PC-9 (cell line): Measurements from ENCODE around the gene SLC27A4. TPM values are rescaled to one million over a fixed set of nuclear protein-coding genes. Genes with fewer than 3 reads are reported as not detected.

Experiments
- BruUV-seq: library from RNA; stranded (reverse); fragments of 400-500 nt; replicated peaks from 2 replicates; lab custom pipeline; 2021; lab: Mats Ljungman, UMichigan
- CTCF ChIA-PET: fragments of 300-600 bp; sonication (Branson Sonifier 250); formaldehyde crosslinking; loops from one replicate; lab custom pipeline; 2022; ENCODE audit warnings: antibody characterized with exemption; lab: Charles Lee
- POLR2A ChIA-PET: fragments of 300-600 bp; sonication (Branson Sonifier 250); formaldehyde crosslinking; loops from one replicate; lab custom pipeline; 2022; ENCODE audit warnings: antibody characterized with exemption; ENCODE audit not compliant: unreplicated experiment; lab: Charles Lee
- DNase-seq, 2 experiments: peaks; one replicate each; pipeline versions ENCODE4 v3.0.0 to v3.0.0-alpha.2; 2015 to 2022; ENCODE audit warnings: mixed read lengths in 1 of 2
- H2AFZ ChIP-seq: fragments of 200-600 bp; sonication (generic); 2 replicates; pipeline ENCODE4 v1.8.1; 2017; ENCODE audit warnings: antibody characterized with exemption
- H3F3A ChIP-seq: fragments of 200-600 bp; sonication (generic); 2 replicates; pipeline ENCODE4 v1.8.1; 2017; ENCODE audit warnings: antibody characterized with exemption, mild to moderate bottlenecking, low read depth; ENCODE audit not compliant: insufficient read depth
- H3K27ac ChIP-seq: fragments of 200-600 bp; sonication (generic); 2 replicates; pipeline ENCODE4 v1.6.1; 2016; ENCODE audit warnings: mixed run types
- H3K27me3 ChIP-seq: fragments of 200-600 bp; sonication (generic); 2 replicates; pipeline ENCODE4 v1.6.1; 2016; ENCODE audit warnings: low read depth, mixed run types; ENCODE audit not compliant: insufficient read depth
- H3K36me3 ChIP-seq: fragments of 200-600 bp; sonication (generic); 2 replicates; pipeline ENCODE4 v1.6.1; 2016; ENCODE audit warnings: low read depth, mixed run types
- H3K4me1 ChIP-seq: fragments of 200-600 bp; sonication (generic); replicated peaks from 2 replicates; pipeline ENCODE4 v1.6.1; 2016; ENCODE audit warnings: mixed run types; ENCODE audit not compliant: insufficient read depth
- H3K4me2 ChIP-seq: fragments of 200-600 bp; sonication (generic); 2 replicates; pipeline ENCODE4 v1.6.1; 2017; ENCODE audit warnings: mixed run types
- H3K4me3 ChIP-seq: fragments of 200-600 bp; sonication (generic); 2 replicates; pipeline ENCODE4 v1.6.1; 2016; ENCODE audit warnings: mixed run types
- H3K79me2 ChIP-seq: fragments of 200-600 bp; sonication (generic); 2 replicates; pipeline ENCODE4 v1.6.1; 2017; ENCODE audit warnings: low read depth, mixed run types
- H3K9me2 ChIP-seq: fragments of 200-600 bp; sonication (generic); 2 replicates; pipeline ENCODE4 v1.8.1; 2017; ENCODE audit warnings: mild to moderate bottlenecking; ENCODE audit not compliant: insufficient read depth
- H3K9me3 ChIP-seq: fragments of 200-600 bp; sonication (generic); 2 replicates; pipeline ENCODE4 v1.8.1; 2016; ENCODE audit warnings: low read depth; ENCODE audit not compliant: insufficient read depth
- H4K20me1 ChIP-seq: fragments of 200-600 bp; sonication (generic); 2 replicates; pipeline ENCODE4 v1.8.1; 2017; ENCODE audit not compliant: insufficient read depth
- CTCF ChIP-seq: fragments of 200-600 bp; sonication (generic); conservative IDR thresholded peaks from 2 replicates; pipeline ENCODE4 v1.6.1; 2017; ENCODE audit warnings: mixed run types, antibody characterized with exemption, mild to moderate bottlenecking, moderate library complexity
- EZH2 ChIP-seq: fragments of 200-600 bp; sonication (generic); IDR thresholded peaks from 2 replicates; pipeline ENCODE4 v1.8.0; 2017; ENCODE audit warnings: antibody characterized with exemption, low read depth
- intact Hi-C: fragments of 100-400 bp; cut with micrococcal nuclease; formaldehyde crosslinking; loops from one replicate; pipeline ENCODE4 v1.10.0; 2022; ENCODE audit not compliant: unreplicated experiment
- total RNA-seq: library from RNA; stranded (reverse); gene quantifications from 2 replicates; pipeline ENCODE4 v1.2.3, GENCODE V29; 2021

Gene SLC27A4
- total RNA-seq, 1 experiment from 2014 or later = 30.4 TPM

DNA sequence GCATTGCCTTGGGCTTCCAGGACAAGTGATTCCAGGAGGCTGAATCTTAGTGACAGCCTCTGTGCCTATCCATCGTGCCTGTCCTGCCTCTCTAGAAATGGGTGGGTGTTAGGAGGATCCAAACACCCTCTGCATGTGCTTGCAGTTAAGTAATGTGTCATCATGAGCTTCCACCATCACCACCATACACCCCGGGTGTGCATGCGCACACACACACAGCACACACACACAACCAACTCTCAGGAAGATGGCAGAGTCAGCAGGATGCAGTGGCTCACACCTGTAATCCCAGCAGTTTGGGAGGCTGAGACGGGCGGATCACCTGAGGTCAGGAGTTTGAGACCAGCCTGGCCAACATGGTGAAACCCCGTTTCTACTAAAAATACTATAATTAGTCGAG is 57.5 kb downstream of the SLC27A4 start:
- BruUV-seq = no TSS peak
- POLR2A ChIA-PET = interaction anchor here (0.6 kb wide), 1 partner anchor 23 kb away, joined by 4 read pairs; no protein-coding TSS in a partner anchor
- no peaks in the 10 kb centered on the region for H3K9me2 ChIP-seq
- intact Hi-C loops = no loop called here
- H3K79me2 ChIP-seq = no peaks in the 10 kb centered on the region
- H2AFZ ChIP-seq = no peak overlapping the region
- no peaks in the 10 kb centered on the region for H3K36me3 ChIP-seq
- no peaks in the 10 kb centered on the region for H3K9me3 ChIP-seq
- CTCF ChIA-PET = interaction anchor here (0.6 to 0.7 kb wide), 2 partner anchors 25 to 36 kb away, joined by 3 to 6 read pairs; no protein-coding TSS in a partner anchor
- peaks cover 9% of the 10 kb centered on the region; the same call in 1 of the 2 replicates for H3F3A ChIP-seq
- no peak overlapping the region for H3K27ac ChIP-seq
- H3K27me3 ChIP-seq = no peaks in the 10 kb centered on the region
- no peak for DNase-seq
- no peaks in the 10 kb centered on the region for H3K4me1 ChIP-seq
- no peaks in the 10 kb centered on the region for H4K20me1 ChIP-seq
- no peak for TF ChIP-seq EZH2
- TF ChIP-seq CTCF = no peak
- no peak overlapping the region for H3K4me3 ChIP-seq
- no peak overlapping the region for H3K4me2 ChIP-seq

DNA sequence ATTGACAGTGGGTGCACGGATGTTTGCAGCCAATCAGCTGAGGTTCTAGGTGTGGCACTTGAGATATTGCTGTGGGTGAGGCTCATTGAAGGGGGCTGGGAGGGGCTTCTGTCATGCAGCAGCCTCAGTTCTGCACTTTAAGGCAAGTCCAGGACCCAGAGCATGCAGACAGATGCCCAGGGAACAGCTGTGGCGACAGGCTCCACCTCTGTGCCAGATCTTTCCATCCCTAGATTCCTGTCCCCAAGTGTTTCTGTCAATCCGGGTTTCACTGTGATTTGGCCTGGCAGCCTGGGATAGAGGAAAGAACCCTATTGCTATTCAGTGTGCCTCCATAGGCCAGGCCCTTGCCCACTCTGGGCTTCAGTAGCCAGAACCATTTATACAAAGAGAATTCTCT is 59.5 kb downstream of the SLC27A4 start:
- H3K9me2 ChIP-seq = no peaks in the 10 kb centered on the region
- no TSS peak for BruUV-seq
- H3K4me2 ChIP-seq = no peak overlapping the region
- H3K27ac ChIP-seq = no peak overlapping the region
- no peaks in the 10 kb centered on the region for H3K4me1 ChIP-seq
- intact Hi-C loops = no loop called here
- H4K20me1 ChIP-seq = no peaks in the 10 kb centered on the region
- H3K4me3 ChIP-seq = no peak overlapping the region
- CTCF ChIA-PET = interaction anchor here (0.6 kb wide), 2 partner anchors 42 to 113 kb away, joined by 4 to 12 read pairs; no protein-coding TSS in a partner anchor
- 0 out of 2 replicates have a peak, but pooled peaks cover 3% of the 10 kb centered on the region for H3F3A ChIP-seq
- DNase-seq = no peak
- H3K79me2 ChIP-seq = no peaks in the 10 kb centered on the region
- no peak overlapping the region for H2AFZ ChIP-seq
- TF ChIP-seq EZH2 (no peak), CTCF (no peak)
- no peaks in the 10 kb centered on the region for H3K27me3 ChIP-seq
- POLR2A ChIA-PET = no interaction called here
- H3K9me3 ChIP-seq = no peaks in the 10 kb centered on the region
- no peaks in the 10 kb centered on the region for H3K36me3 ChIP-seq

GRCh38 chr9:128404560-128404959 is 64.2 kb downstream of the SLC27A4 start:
- CTCF ChIA-PET = no interaction called here
- POLR2A ChIA-PET = no interaction called here
- TF ChIP-seq CTCF (no peak), EZH2 (no peak)

More at GRCh38 chr9:128404560-128404959, 64.2 kb downstream of the SLC27A4 start:
- intact Hi-C loops = no loop called here
- Histone ChIP-seq H3K9me2 (no peaks in the 10 kb centered on the region), H3K79me2 (no peaks in the 10 kb centered on the region), H3K4me2 (no peak overlapping the region), H3K4me3 (no peak overlapping the region), H3K36me3 (no peaks in the 10 kb centered on the region), H2AFZ (no peak overlapping the region), H3K27me3 (no peaks in the 10 kb centered on the region), H3K4me1 (no peaks in the 10 kb centered on the region), H3K27ac (no peak overlapping the region), H3F3A (no peaks in the 10 kb centered on the region), H4K20me1 (no peaks in the 10 kb centered on the region), H3K9me3 (no peaks in the 10 kb centered on the region)
- no TSS peak for BruUV-seq
- no peak for DNase-seq
